OCI-LY1 (cell line): ENCODE results near the gene RAD23A.

Source experiments
- EZH2 ChIP-seq: fragments of 200-600 bp; sonication (generic), shearing (Covaris generic); IDR thresholded peaks from 2 replicates; pipeline ENCODE4 v1.8.0; 2017; ENCODE audit warnings: borderline replicate concordance, mixed run types, mild to moderate bottlenecking, antibody characterized with exemption, low read length, moderate library complexity, mixed read lengths
- TF ChIP-seq, protein P1 (sequence below): fragments of 200-600 bp; sonication (generic), shearing (Covaris generic); IDR thresholded peaks from 2 replicates; pipeline ENCODE4 v1.5.1; 2017; ENCODE audit warnings: mild to moderate bottlenecking, antibody characterized with exemption, low read length, moderate library complexity, mixed read lengths

- TF ChIP-seq, protein P1, sequence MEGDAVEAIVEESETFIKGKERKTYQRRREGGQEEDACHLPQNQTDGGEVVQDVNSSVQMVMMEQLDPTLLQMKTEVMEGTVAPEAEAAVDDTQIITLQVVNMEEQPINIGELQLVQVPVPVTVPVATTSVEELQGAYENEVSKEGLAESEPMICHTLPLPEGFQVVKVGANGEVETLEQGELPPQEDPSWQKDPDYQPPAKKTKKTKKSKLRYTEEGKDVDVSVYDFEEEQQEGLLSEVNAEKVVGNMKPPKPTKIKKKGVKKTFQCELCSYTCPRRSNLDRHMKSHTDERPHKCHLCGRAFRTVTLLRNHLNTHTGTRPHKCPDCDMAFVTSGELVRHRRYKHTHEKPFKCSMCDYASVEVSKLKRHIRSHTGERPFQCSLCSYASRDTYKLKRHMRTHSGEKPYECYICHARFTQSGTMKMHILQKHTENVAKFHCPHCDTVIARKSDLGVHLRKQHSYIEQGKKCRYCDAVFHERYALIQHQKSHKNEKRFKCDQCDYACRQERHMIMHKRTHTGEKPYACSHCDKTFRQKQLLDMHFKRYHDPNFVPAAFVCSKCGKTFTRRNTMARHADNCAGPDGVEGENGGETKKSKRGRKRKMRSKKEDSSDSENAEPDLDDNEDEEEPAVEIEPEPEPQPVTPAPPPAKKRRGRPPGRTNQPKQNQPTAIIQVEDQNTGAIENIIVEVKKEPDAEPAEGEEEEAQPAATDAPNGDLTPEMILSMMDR, result no peak
- TF ChIP-seq EZH2, result no peak
These were observed 39.0 kb downstream of the RAD23A start for GRCh38 chr19:12984683-12985048.
